ENCODE results near the gene RPH3AL. TPM values are rescaled to one million over a fixed set of nuclear protein-coding genes. Genes with fewer than 3 reads are reported as not detected.

The RPH3AL gene
- total RNA-seq, 1 donor from 2014 or later = 40.8 TPM

DNA sequence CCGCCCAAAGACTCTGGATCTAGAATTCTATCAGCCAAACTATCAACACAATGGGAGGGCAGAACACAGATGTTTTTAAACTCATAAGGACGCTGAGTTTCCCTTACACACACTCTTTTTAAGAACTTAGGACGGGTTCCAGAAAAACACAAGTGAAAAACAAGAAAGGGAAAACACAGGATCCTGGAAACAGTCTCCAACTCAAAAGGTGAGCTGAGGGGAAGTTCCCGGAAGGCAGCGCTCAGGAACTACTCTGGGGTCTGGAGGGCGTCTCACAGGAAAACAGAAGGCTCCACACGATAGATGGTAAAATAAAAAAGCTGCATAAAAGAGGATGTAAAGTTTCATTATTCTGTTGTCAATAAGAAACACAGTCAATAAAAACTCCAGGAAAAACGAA, 91.0 kb downstream of the RPH3AL start:
- DNase-seq (ENCODE audit: low read depth) = no peak
- H3K4me3 ChIP-seq (ENCODE audit: low read depth, low read length) = no peak overlapping the region
- TF ChIP-seq, protein P1, sequence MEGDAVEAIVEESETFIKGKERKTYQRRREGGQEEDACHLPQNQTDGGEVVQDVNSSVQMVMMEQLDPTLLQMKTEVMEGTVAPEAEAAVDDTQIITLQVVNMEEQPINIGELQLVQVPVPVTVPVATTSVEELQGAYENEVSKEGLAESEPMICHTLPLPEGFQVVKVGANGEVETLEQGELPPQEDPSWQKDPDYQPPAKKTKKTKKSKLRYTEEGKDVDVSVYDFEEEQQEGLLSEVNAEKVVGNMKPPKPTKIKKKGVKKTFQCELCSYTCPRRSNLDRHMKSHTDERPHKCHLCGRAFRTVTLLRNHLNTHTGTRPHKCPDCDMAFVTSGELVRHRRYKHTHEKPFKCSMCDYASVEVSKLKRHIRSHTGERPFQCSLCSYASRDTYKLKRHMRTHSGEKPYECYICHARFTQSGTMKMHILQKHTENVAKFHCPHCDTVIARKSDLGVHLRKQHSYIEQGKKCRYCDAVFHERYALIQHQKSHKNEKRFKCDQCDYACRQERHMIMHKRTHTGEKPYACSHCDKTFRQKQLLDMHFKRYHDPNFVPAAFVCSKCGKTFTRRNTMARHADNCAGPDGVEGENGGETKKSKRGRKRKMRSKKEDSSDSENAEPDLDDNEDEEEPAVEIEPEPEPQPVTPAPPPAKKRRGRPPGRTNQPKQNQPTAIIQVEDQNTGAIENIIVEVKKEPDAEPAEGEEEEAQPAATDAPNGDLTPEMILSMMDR (conservative IDR thresholded peaks at IDR 0.05; ENCODE audit: low read depth, low read length) = no peak

DNA sequence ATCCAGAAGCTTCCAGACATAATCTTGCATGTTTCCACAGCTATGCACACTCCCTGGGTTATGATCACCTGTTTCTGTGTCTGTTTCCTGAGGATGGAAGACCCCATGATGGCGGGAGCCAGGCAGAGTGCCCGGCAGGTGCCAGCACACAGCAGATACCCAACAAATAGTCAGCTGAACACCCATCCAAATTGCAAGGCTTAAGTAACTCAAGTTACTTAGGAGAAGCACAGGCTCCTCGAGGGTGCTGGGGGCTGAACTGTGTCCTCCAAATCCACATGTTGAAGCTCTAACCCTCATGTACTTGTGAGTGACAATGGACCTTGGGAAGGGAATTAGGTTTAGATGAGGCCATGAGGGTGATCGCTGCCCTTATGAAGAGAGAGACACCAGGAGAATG, 91.7 kb downstream of the RPH3AL start:
- TF ChIP-seq, protein P1 (conservative IDR thresholded peaks at IDR 0.05; ENCODE audit: low read depth, low read length) = no peak
- H3K4me3 ChIP-seq (ENCODE audit: low read depth, low read length) = no peak overlapping the region
- no peak for DNase-seq (ENCODE audit: low read depth)

DNA sequence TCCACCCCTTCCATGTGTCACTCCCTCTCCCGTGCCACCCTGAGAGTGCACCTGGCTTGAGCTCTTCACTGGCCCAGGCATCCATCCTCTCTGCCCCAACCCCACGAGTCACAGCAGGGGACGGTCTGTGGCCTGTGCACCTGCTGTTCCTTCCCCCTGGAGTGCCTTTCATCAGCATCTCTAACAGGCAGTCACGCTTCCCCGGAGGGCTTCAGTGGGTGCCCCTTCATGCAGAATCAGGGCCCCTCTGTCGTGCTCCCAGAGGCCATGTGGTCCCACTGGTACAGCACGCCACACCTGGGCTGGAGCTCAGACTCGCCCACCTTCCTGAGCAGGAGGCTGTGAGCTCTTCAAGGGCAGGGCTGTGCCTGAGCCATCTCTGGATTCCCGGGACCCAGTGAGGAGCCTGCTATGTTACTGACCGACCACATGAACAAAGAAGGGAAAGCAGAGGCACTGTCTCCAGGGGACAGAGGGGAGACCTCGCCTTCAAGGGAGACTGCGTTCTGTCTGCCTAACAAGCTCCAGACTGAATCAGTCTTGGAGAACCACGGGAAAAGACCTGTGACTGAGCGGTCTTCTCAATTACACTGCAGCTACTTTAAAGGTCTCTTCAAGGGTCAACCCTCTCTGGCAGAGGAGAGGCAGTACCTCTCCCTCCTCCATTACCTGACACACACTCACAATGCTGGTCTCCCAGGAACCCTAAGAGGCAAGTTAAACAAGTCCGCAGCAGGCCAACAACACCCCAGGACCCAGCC, 92.4 kb downstream of the RPH3AL start:
- TF ChIP-seq, protein P1 (conservative IDR thresholded peaks at IDR 0.05; ENCODE audit: low read depth, low read length) = no peak
- DNase-seq (ENCODE audit: low read depth) = no peak
- no peak overlapping the region for H3K4me3 ChIP-seq (ENCODE audit: low read depth, low read length)

DNA sequence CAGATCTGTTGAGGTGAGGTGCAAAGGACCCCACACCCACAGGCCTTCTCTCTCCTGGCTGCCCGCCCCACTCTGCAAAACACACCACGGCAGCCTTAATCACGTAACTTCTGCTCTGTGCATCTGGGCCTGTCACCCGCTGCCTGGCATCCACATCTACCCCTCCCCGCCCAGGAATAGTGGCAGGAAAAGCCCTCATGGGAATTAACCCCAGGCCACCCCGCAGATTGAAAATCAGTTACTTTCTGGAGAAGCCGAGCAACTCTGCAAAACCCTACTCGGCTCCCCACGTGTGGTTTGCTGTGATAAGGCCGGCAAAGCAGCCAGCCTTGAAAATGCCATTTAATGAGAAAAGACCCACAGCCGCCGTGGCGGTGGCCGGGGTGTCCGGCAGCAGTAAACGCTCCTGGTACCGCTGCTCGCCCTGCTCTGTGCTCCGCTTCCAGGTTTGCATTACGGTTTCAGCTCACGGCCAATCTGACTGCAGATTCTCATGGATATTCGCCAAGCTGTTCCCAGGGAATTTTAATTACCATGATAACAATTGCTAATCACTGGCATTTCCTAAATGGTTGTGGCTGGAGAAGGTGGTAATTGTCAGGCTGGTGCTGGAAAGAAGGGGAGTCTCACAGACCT, 93.1 kb downstream of the RPH3AL start:
- H3K4me3 ChIP-seq (ENCODE audit: low read depth, low read length) = no peak overlapping the region
- no peak for DNase-seq (ENCODE audit: low read depth)
- TF ChIP-seq, protein P1 (conservative IDR thresholded peaks at IDR 0.05; ENCODE audit: low read depth, low read length) = no peak

DNA sequence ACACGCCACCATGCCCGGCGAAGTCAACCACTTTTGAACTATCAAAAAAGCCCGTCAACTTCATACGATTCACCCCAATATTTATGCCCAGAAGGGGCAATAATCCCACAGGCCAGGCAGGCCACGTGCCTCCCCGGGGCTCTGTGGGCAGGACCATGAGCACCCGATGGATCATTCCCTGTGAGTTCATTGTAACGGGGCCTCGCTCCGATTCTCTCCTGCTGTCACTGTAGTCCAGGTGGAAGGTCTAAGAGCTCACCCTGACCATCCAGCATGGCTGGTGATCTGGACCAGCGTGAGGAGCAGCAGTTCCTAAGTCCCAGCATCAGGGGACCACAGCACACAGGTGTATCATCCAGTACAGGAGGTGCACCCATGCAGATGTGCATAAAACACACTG, 93.7 kb downstream of the RPH3AL start:
- DNase-seq (ENCODE audit: low read depth) = no peak
- TF ChIP-seq, protein P1 (conservative IDR thresholded peaks at IDR 0.05; ENCODE audit: low read depth, low read length) = no peak
- no peak overlapping the region for H3K4me3 ChIP-seq (ENCODE audit: low read depth, low read length)

DNA sequence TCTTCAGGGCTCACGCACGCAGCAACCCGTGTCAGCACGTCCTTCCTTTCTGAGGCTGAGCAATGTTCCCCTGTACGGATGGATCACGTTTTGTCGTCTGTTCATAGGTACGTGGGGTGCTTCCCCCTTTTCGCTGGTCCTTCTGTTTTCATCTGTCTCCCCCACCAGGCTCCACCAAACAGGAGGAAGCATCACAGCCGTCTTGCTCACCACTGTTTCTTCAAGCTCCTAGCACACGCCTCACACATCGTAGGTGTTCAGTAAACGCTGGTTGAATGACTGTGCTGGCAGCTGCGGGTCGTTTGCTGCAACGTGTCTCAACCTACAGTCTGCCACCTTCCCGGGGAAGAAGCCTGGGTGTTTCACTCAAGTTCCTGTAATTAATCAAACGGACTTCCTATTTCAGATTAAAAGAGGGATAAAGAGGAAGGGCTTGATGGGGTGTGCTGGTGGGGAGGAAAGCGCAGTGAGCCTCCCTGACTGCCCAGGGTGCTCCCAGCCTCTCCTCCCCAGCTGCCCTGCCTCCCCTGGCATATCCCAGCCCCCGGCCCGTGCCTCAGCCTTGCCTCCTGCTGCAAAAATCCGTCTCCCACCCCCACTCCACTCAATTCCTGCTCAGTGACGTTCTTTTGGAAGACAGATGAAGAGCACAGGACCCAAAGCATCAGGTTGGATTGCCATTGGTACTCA, 94.4 kb downstream of the RPH3AL start:
- no peak for DNase-seq (ENCODE audit: low read depth)
- no peak overlapping the region for H3K4me3 ChIP-seq (ENCODE audit: low read depth, low read length)
- TF ChIP-seq, protein P1 (conservative IDR thresholded peaks at IDR 0.05; ENCODE audit: low read depth, low read length) = no peak

Data from epithelial cell of proximal tubule (primary cell).